H1 (cell line): ENCODE results near the gene AHSG. TPM values are rescaled to one million over a fixed set of nuclear protein-coding genes. Genes with fewer than 3 reads are reported as not detected.

Experiments
- CTCF ChIA-PET: fragments of 300-600 bp; sonication (Branson Sonifier 250); formaldehyde crosslinking; loops from one replicate; lab custom pipeline; 2021; ENCODE audit not compliant: partially characterized antibody; lab: Charles Lee
- POLR2A ChIA-PET: fragments of 300-600 bp; sonication (Branson Sonifier 250); formaldehyde crosslinking; loops from one replicate; lab custom pipeline; 2021; ENCODE audit warnings: inconsistent platforms; ENCODE audit not compliant: partially characterized antibody; lab: Charles Lee
- DNase-seq, 2 experiments: peaks; one replicate each; pipeline versions ENCODE4 v3.0.0 to v3.0.0-alpha.2; 2010 to 2022; ENCODE audit warnings: low spot score in 2 of 2, low read depth in 1 of 2, mixed read lengths in 1 of 2
- FAIRE-seq: peaks from 2 replicates; lab custom pipeline; 2011; peaks lifted over from hg19 to GRCh38; lab: Jason Lieb, UNC
- H2AFZ ChIP-seq: 2 replicates; pipeline ENCODE4 v1.8.1; 2012; ENCODE audit warnings: low read length, inconsistent platforms
- H2AK5ac ChIP-seq: 2 replicates; pipeline ENCODE4 v1.6.1; 2013; ENCODE audit warnings: low read depth, low read length
- H2BK120ac ChIP-seq: replicated peaks from 2 replicates; pipeline ENCODE3; 2013; ENCODE audit warnings: low read depth, low read length, inconsistent platforms
- H2BK12ac ChIP-seq: 2 replicates; pipeline ENCODE4 v1.6.1; 2013; ENCODE audit warnings: low read depth, low read length
- H2BK15ac ChIP-seq: 2 replicates; pipeline ENCODE4 v1.6.1; 2013; ENCODE audit warnings: low read length
- H2BK20ac ChIP-seq: 2 replicates; pipeline ENCODE4 v1.6.1; 2013; ENCODE audit warnings: low read length
- H2BK5ac ChIP-seq: 2 replicates; pipeline ENCODE4 v1.6.1; 2013; ENCODE audit warnings: low read depth, low read length
- H3K14ac ChIP-seq: 2 replicates; pipeline ENCODE4 v1.6.1; 2013; ENCODE audit warnings: inconsistent platforms; ENCODE audit not compliant: insufficient read length
- H3K18ac ChIP-seq: 2 replicates; pipeline ENCODE4 v1.6.1; 2013; ENCODE audit warnings: low read length; ENCODE audit errors: extremely low read depth
- H3K23ac ChIP-seq: 2 replicates; pipeline ENCODE4 v1.6.1; 2013; ENCODE audit warnings: inconsistent platforms; ENCODE audit not compliant: insufficient read length
- H3K23me2 ChIP-seq: 2 replicates; pipeline ENCODE4 v1.6.1; 2013; ENCODE audit warnings: low read depth, low read length
- H3K27ac ChIP-seq: 2 replicates; pipeline ENCODE4 v1.6.1; 2011; ENCODE audit warnings: low read depth, low read length, inconsistent platforms
- H3K27me3 ChIP-seq, 4 experiments: replicated peaks in 1 of 4; 1 replicate in 1 of 4; 2 replicates in 3 of 4; pipeline versions ENCODE4 v1.6.1 to v1.8.1; 2011 to 2013; ENCODE audit warnings: low read length in 3 of 4, mild to moderate bottlenecking in 3 of 4, inconsistent platforms in 2 of 4, mixed read lengths in 2 of 4, moderate library complexity in 1 of 4; ENCODE audit not compliant: control insufficient read depth in 3 of 4, insufficient read depth in 3 of 4; ENCODE audit errors: extremely low read depth in 1 of 4
- H3K36me3 ChIP-seq, 4 experiments: 2 replicates each; pipeline versions ENCODE4 v1.6.1 to v1.8.1; 2011 to 2013; ENCODE audit warnings: mild to moderate bottlenecking in 4 of 4, low read length in 3 of 4, moderate library complexity in 2 of 4, control low read depth in 1 of 4, inconsistent platforms in 1 of 4; ENCODE audit not compliant: insufficient read depth in 4 of 4, control insufficient read depth in 2 of 4
- H3K4ac ChIP-seq: replicated peaks from 2 replicates; pipeline ENCODE3; 2013; ENCODE audit warnings: low read length, low read depth, mixed read lengths, inconsistent platforms; ENCODE audit not compliant: insufficient read length
- H3K4me1 ChIP-seq, 4 experiments: replicated peaks in 1 of 4; 1 replicate in 1 of 4; 2 replicates in 3 of 4; pipeline versions ENCODE4 v1.6.1 to v1.8.1; 2011 to 2013; ENCODE audit warnings: low read length in 3 of 4, inconsistent platforms in 2 of 4, mixed read lengths in 1 of 4; ENCODE audit not compliant: insufficient read depth in 4 of 4, control insufficient read depth in 3 of 4
- H3K4me2 ChIP-seq, 2 experiments: 2 replicates each; pipeline versions ENCODE4 v1.6.1 to v1.8.1; 2011 to 2013; ENCODE audit warnings: low read depth in 2 of 2, low read length in 2 of 2, control low read depth in 1 of 2, inconsistent platforms in 1 of 2, mild to moderate bottlenecking in 1 of 2; ENCODE audit not compliant: insufficient read depth in 1 of 2
- H3K4me3 ChIP-seq, 4 experiments: fragments of 200-600, 300-600 bp in 1 of 4; sonication (generic), shearing (Covaris generic), sonication (Bioruptor Twin) in 1 of 4; 2 replicates each; pipeline versions ENCODE4 v1.5.1 to v1.8.1; 2011 to 2016; ENCODE audit warnings: low read length in 4 of 4, low read depth in 3 of 4, control low read depth in 2 of 4, inconsistent platforms in 2 of 4, mild to moderate bottlenecking in 2 of 4, mixed read lengths in 1 of 4, moderate library complexity in 1 of 4; ENCODE audit not compliant: insufficient read depth in 2 of 4; ENCODE audit errors: extremely low read depth in 1 of 4
- H3K56ac ChIP-seq: replicated peaks from 2 replicates; pipeline ENCODE3; 2013; ENCODE audit warnings: low read depth, mild to moderate bottlenecking, mixed read lengths, low read length, inconsistent platforms; ENCODE audit not compliant: insufficient read length
- H3K79me1 ChIP-seq: 2 replicates; pipeline ENCODE4 v1.6.1; 2013; ENCODE audit warnings: low read depth, low read length, control low read depth
- H3K79me2 ChIP-seq, 2 experiments: 2 replicates each; pipeline versions ENCODE4 v1.6.1 to v1.8.1; 2012 to 2013; ENCODE audit warnings: low read length in 2 of 2, mild to moderate bottlenecking in 2 of 2, inconsistent platforms in 1 of 2; ENCODE audit not compliant: insufficient read depth in 2 of 2, control insufficient read depth in 1 of 2
- H3K9ac ChIP-seq, 4 experiments: replicated peaks in 1 of 4; 1 replicate in 1 of 4; 2 replicates in 3 of 4; pipeline versions ENCODE4 v1.6.1 to v1.8.1; 2011 to 2013; ENCODE audit warnings: low read depth in 3 of 4, low read length in 3 of 4, control low read depth in 2 of 4, mild to moderate bottlenecking in 2 of 4, moderate library complexity in 2 of 4, inconsistent platforms in 1 of 4; ENCODE audit errors: extremely low read depth in 1 of 4
- H3K9me3 ChIP-seq, 2 experiments: 2 replicates each; pipeline versions ENCODE4 v1.6.1 to v1.8.1; 2012 to 2013; ENCODE audit warnings: mild to moderate bottlenecking in 2 of 2, moderate library complexity in 2 of 2, control low read depth in 1 of 2, inconsistent platforms in 1 of 2, low read depth in 1 of 2, low read length in 1 of 2, mixed read lengths in 1 of 2; ENCODE audit not compliant: insufficient read depth in 2 of 2
- H4K20me1 ChIP-seq, 2 experiments: replicated peaks in 1 of 2; 2 replicates each; pipeline versions ENCODE3 to v1.8.1; 2011 to 2013; ENCODE audit warnings: inconsistent platforms in 2 of 2, low read length in 2 of 2, mild to moderate bottlenecking in 1 of 2; ENCODE audit not compliant: insufficient read depth in 2 of 2, control insufficient read depth in 1 of 2
- H4K5ac ChIP-seq: 2 replicates; pipeline ENCODE4 v1.6.1; 2013; ENCODE audit warnings: low read length, low read depth, mixed read lengths, inconsistent platforms; ENCODE audit not compliant: insufficient read length
- H4K8ac ChIP-seq: 2 replicates; pipeline ENCODE4 v1.8.0; 2013; ENCODE audit warnings: mild to moderate bottlenecking, moderate library complexity, low read length, inconsistent platforms; ENCODE audit not compliant: insufficient read depth; ENCODE audit errors: extremely low read depth
- H4K91ac ChIP-seq: replicated peaks from 2 replicates; pipeline ENCODE3; 2013; ENCODE audit warnings: low read length, mixed read lengths, inconsistent platforms; ENCODE audit not compliant: insufficient read length
- CBX5 ChIP-seq: fragments of 300-800, 300-1000 bp; sonication (generic); IDR thresholded peaks from 2 replicates; pipeline ENCODE4 v1.7.1; 2016; ENCODE audit warnings: antibody characterized with exemption, low read length, low read depth
- CHD1 ChIP-seq: IDR thresholded peaks from 2 replicates; pipeline ENCODE4 v1.6.1; 2012; ENCODE audit warnings: low read depth, low read length, improper control_type of control experiment
- CREB1 ChIP-seq: IDR thresholded peaks from 2 replicates; pipeline ENCODE4 v1.6.1; 2012; ENCODE audit warnings: inconsistent platforms
- JUN ChIP-seq: IDR thresholded peaks from 2 replicates; pipeline ENCODE4 v1.6.1; 2011; ENCODE audit warnings: low read depth, mild to moderate bottlenecking, improper control_type of control experiment, low read length
- RBBP5 ChIP-seq: IDR thresholded peaks from 2 replicates; pipeline ENCODE4 v1.7.1; 2012; ENCODE audit warnings: low read depth, mild to moderate bottlenecking, inconsistent platforms, low read length, moderate library complexity, borderline replicate concordance
- RNF2 ChIP-seq: fragments of 200-900, 300-1000 bp; sonication (generic); IDR thresholded peaks from 2 replicates; pipeline ENCODE4 v1.7.1; 2016; ENCODE audit warnings: borderline replicate concordance, low read depth, mild to moderate bottlenecking, antibody characterized with exemption, low read length; ENCODE audit not compliant: poor library complexity, severe bottlenecking; ENCODE audit errors: missing control alignments
- SAP30 ChIP-seq: fragments of 300-600 bp; sonication (generic); IDR thresholded peaks from 2 replicates; pipeline ENCODE4 v1.7.1; 2012; ENCODE audit warnings: low read length, moderate library complexity, mild to moderate bottlenecking, inconsistent platforms; ENCODE audit not compliant: insufficient read depth, insufficient replicate concordance
- SIN3A ChIP-seq, 2 experiments: IDR thresholded peaks in 1 of 2; conservative IDR thresholded peaks in 1 of 2; 2 replicates each; pipeline ENCODE4 v1.6.1; 2011 to 2012; ENCODE audit warnings: low read length in 2 of 2, improper control_type of control experiment in 1 of 2, low read depth in 1 of 2, mild to moderate bottlenecking in 1 of 2
- SIRT6 ChIP-seq: IDR thresholded peaks from one replicate; pipeline ENCODE4 v1.7.1; 2012; ENCODE audit warnings: low read length, inconsistent platforms
- TAF7 ChIP-seq: optimal IDR thresholded peaks from 2 replicates; pipeline ENCODE3; 2011; ENCODE audit warnings: low read depth, mild to moderate bottlenecking, inconsistent platforms, low read length, moderate library complexity, borderline replicate concordance
- TCF12 ChIP-seq: IDR thresholded peaks from 2 replicates; pipeline ENCODE4 v1.6.1; 2011; ENCODE audit warnings: low read depth, mild to moderate bottlenecking, low read length
- USF2 ChIP-seq: IDR thresholded peaks from 2 replicates; pipeline ENCODE4 v1.6.1; 2011; ENCODE audit warnings: low read length, improper control_type of control experiment
- WGBS, 2 experiments: shearing (Covaris generic) in 1 of 2; methylation state at CpG; one replicate each; pipeline versions ENCODE4 v1.1.6 to v1.1.7; 2013 to 2015; ENCODE audit warnings: low lambda C conversion rate in 2 of 2, mixed read lengths in 2 of 2, inconsistent platforms in 1 of 2, low coverage in 1 of 2, missing lambda C conversion rate in 1 of 2; ENCODE audit not compliant: insufficient replicate concordance in 2 of 2, insufficient coverage in 1 of 2, insufficient read length in 1 of 2; ENCODE audit errors: extremely low coverage in 1 of 2, missing lambda C conversion rate in 1 of 2; 5-methylcytosine and 5-hydroxymethylcytosine counted together
- polyA plus RNA-seq, 7 experiments: library from polyadenylated mRNA; depleted of rRNA in 3 of 7; stranded (reverse) in 5 of 7; unstranded in 2 of 7; fragments of >200 nt in 5 of 7; fragments of 200-250 nt in 2 of 7; gene quantifications; 1 replicate in 5 of 7; 2 replicates in 1 of 7; 4 replicates in 1 of 7; pipeline versions ENCODE4 v1.2.1 to v1.2.3, GENCODE V29; 2011 to 2013; ENCODE audit warnings: missing spikeins in 2 of 7, mixed read lengths in 2 of 7
- total RNA-seq: library from RNA; stranded (reverse); fragmentation: NEBNext Ultra II Directional; extraction: Animal tissue kit (Norgen Biotek cat#: 25700); gene quantifications from 2 replicates; pipeline ENCODE4 v1.2.1, GENCODE V29; 2021

AHSG gene
- total and polyA plus RNA-seq, 2 of the 8 experiments (the other 6 are each of a cell fraction or from before 2014, with no cell fraction given): 0.68 to 0.78 TPM

DNA sequence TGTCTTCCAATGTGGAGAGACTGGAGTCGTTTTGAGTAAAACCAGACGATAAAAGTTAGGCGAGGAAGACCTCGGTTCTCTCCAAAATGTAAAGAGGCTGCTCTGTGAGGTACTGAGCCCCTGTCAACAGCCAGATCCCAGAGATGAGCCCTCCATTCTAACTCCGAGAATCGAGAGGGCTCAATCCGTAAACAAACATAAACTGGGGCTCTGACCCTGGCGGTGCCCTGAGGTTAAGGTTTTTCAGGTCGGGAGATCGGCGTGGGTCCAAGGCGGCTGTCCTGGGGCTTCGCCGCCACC, 46.1 kb upstream of the AHSG start:
- peak overlapping the region; percentile 75 to 87 (median 82) for H3K9ac ChIP-seq
- no peak for FAIRE-seq
- H3K18ac ChIP-seq: peak overlapping the region; percentile 62
- H4K20me1 ChIP-seq: peaks cover 0 to 4% of the 10 kb centered on the region in 2 experiments
- H3K23me2 ChIP-seq: peaks cover 16% of the 10 kb centered on the region
- H2BK12ac ChIP-seq: no peak overlapping the region
- peak overlapping the region; percentile 62; the same call in 1 of the 2 replicates for H2BK5ac ChIP-seq
- 3% methylated on average over 14 of the region's 14 CpGs; no CpG with 5 or more reads in 1 of the 2 experiments for WGBS, 2 experiments
- H3K27me3 ChIP-seq: no peaks in the 10 kb centered on the region
- H3K4me2 ChIP-seq: peak overlapping the region; percentile 84 to 87
- ChIA-PET POLR2A (interaction anchor here (0.8 to 9.0 kb wide), 4 partner anchors 10 to 217 kb away, joined by 3 to 96 read pairs (median 4); partner anchors contain the start of gene EIF4A2), CTCF (interaction anchor here (0.6 to 1.6 kb wide), 2 partner anchors 26 to 369 kb away, joined by 3 to 6 read pairs; no protein-coding TSS in a partner anchor)
- H3K4ac ChIP-seq: no peak overlapping the region
- no peak overlapping the region for H2BK20ac ChIP-seq
- H4K91ac ChIP-seq: no peak overlapping the region
- H3K79me2 ChIP-seq: peaks cover 0 to 17% of the 10 kb centered on the region in 2 experiments; a peak in 3 of 4 replicates
- no peak overlapping the region for H3K14ac ChIP-seq
- H3K27ac ChIP-seq: peak overlapping the region; percentile 74
- H4K5ac ChIP-seq: peak overlapping the region; percentile 94
- H2AK5ac ChIP-seq: no peak overlapping the region
- no peaks in the 10 kb centered on the region; a peak in 1 of 8 replicates for H3K36me3 ChIP-seq
- H2AFZ ChIP-seq: peak overlapping the region; percentile 93
- no peak overlapping the region for H3K23ac ChIP-seq
- peak overlapping the region; percentile 89 to 97 (median 90) for H3K4me3 ChIP-seq
- DNase-seq: no peak
- H3K79me1 ChIP-seq: peaks cover 3% of the 10 kb centered on the region
- peaks cover 0 to 11% (median 4%) of the 10 kb centered on the region in 4 experiments; a peak in 6 of 7 replicates for H3K4me1 ChIP-seq
- H3K56ac ChIP-seq: peak overlapping the region; percentile 63
- H3K9me3 ChIP-seq: no peaks in the 10 kb centered on the region
- H2BK120ac ChIP-seq: no peak overlapping the region
- no peak overlapping the region for H2BK15ac ChIP-seq
- H4K8ac ChIP-seq: peak overlapping the region; percentile 73; the same call in 1 of the 2 replicates
- TF ChIP-seq TCF12 (no peak), CBX5 (no peak), JUN (no peak), CHD1 (no peak), SAP30 (no peak), SIRT6 (no peak), TAF7 (no peak), RNF2 (no peak), SIN3A (conservative IDR thresholded peaks at IDR 0.05 in 1 of 2, IDR thresholded peaks at IDR 0.05 in 1 of 2; ENCODE audit: low read depth in 1 of 2, low read length in 2 of 2) (no peak), CREB1 (no peak), RBBP5 (no peak), USF2 (no peak)
